GM18517 (cell line): ENCODE results near the gene SLMAP.
"Not testable (repeated sequence)": the region's sequence is repeated elsewhere in the genome, so short reads cannot be mapped to it uniquely, and the experiment has no call there.

Experiments
- ATAC-seq: cut with Tn5 transposase; IDR thresholded peaks from one replicate; pipeline ENCODE4 v1.9.1; 2021; ENCODE audit warnings: mild to moderate bottlenecking, moderate library complexity; ENCODE audit not compliant: unreplicated experiment

Gene SLMAP

DNA sequence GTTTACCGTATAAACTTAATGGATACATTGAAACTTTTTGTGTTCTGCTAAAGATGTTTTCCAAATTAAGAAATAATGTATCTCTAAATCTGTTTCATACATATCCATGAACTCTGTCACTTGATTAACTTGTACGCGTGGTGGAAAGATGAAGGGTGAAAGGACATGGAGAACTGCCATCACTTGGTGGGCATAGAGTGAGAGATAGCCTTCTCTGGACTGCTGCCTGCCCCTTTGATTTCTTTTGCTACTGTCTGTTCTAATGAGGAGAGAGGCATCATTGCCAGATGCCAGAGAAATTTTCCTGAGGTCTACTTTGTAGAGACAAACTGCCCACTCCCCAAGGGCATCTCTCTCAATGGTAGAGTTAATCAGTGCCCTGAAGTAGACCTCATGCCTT is 120.5 kb downstream of the SLMAP start:
- no peak for ATAC-seq

DNA sequence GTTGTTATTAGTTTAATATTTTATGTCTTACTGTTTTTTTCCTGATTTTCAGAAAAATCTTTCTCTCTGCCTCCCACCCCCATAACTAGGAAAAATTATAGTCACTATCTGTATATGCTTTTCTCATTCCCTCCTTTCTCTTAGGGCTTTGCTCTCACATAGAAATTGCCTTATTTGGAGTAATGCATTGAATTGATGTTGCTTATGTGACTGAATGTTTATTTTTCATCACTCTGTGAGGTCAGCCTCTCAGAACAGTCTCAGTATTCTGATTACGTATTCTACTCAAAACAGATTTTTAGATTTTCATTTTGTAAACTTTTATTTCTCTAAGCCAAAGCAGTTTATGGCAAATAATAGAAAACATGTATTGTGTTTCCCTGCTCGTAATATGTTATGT is 121.0 kb downstream of the SLMAP start:
- ATAC-seq: no peak

DNA sequence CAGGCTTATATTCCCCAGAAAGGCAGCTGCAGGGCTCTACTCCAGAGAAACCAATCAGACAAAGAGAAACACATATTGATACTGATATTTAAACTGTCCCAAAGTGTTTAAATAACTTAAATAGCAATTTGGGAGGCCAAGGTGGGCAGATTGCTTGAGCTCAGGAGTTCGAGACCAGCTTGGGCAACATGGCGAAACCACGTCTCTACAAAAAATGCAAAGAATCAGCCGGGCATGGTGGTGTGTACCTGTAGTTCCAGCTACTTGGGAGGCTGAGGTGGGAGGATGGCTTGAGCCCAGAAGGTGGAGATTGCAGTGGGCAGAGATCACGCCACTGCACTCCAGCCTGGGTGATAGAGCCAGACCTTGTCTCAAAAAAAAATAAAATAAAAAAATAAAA is 128.3 kb downstream of the SLMAP start:
- ATAC-seq: not testable (repeated sequence)

DNA sequence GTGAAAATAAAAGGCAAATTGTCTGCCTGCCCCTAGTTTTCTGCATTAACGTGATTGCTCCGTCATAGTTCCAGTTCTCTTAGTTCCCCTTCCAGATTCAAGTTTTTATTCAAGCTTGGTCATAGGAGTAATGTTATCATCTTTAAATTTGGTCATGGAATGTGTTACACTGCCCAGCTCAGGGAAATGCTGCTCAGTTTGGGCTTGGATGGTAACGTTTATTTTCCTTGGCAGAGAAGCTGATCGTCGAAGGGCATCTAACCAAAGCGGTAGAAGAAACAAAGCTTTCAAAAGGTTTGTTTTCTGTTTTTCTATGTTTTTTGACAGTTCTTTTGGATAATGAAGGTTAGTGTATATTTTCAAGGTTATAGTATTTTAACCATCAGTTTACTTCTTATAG is 133.7 kb downstream of the SLMAP start:
- no peak for ATAC-seq

DNA sequence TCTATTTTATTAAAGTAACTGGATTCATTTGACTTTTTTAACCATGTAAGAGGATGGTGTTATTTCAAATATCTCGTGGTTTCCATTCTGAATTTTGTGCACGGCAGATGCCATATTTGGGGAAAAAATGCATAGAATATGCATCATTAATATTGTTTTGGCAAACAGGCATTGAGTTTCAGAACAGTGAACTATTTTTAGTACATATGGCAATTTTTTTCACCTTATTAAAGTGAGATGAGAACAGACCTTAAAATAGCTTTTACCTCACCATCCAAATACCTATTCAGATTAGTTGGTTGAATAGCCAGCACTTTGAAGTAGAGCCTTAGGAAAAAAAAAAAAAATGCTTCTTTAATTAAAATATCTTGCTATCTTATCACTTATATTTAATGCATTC is 134.8 kb downstream of the SLMAP start:
- ATAC-seq: no peak

DNA sequence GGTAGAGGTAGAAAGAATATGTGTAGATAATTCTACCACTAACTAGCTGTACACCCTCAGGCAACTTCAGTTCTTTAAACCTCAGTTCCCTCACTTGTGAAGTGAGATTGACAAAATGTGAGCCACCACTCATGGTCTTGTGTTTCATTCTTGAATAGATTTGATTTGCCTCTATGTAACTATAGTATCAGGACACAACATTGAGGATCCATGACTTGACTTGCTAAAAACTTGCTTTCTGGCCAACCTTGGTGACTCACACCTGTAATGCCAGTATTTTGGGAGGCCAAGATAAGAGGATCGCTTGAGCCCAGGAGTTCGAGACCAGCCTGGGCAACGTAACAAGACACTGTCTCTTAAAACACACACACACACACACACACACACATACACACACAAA is 136.3 kb downstream of the SLMAP start:
- no peak for ATAC-seq

DNA sequence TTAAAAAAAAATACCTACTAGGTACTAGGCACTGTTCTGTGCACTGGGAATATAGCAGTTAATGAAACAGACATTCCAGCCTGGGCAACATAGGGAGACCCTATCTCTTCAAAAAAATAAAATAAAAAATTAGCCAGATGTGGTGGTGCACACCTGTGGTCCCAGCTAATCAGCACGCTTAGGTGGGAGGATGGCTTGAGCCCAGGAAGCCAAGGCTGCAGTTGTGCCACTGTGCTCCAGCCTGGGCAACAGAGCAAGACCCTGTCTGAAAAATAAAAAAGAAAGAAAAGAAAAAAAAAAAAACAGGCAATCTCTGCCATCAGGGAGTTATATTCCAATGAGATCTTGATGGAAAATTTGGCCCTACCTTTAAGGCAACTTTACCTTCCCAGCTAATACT is 137.0 kb downstream of the SLMAP start:
- no peak for ATAC-seq

DNA sequence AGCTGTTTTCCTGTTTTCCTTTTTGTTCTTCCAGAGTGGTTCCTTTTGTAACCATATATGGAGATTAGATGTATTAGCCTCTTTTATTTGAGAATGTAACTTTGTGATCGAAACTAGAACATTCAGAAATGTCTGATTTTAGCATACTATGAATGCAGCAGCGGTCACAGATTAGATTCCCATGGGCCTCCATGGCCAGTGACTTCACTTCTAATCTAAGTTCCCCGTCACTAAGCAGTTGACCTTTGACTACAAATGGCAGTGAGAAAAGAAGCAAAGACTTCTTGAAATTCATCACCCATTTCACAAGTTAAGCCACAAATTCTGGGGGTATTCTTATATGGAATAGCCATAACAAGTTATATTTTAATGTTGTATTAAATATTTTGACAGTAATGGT is 137.6 kb downstream of the SLMAP start:
- ATAC-seq: no peak

DNA sequence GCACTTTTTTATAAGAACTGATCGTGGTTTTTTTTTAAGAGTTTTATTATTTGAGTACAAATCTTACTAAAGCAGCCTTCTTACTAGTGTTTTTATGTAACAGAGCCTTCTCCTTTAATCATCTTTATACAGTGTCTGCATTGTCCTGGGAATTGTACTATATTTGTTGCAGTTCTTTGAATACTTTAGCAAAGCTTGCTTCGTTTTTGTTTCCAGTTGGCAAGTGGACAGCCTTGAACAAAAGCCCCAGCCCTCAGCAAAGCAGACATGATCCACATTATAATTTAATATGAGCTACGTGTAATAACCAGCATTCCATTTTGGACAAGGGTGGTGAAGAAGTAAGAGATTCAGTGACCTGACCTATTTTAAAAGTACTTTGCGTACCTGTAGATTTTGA is 139.9 kb downstream of the SLMAP start:
- no peak for ATAC-seq

DNA sequence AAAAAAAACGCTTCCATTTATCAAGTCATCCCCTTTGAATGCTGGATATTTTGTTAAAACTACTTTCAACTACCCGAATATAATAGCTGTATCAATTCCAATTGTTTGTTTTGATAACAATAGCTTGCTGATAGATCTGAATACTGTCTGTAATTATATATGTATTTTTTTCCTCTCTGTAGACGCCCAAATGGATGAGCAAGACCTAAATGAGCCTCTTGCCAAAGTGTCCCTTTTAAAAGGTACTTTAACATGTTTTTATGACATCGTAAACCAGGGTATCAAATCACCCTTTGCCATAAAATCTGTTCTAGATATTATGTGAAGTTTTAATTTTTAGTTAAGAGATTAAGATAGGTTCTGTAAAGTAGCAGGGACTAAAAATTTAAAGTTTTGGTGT is 140.6 kb downstream of the SLMAP start:
- ATAC-seq: no peak

DNA sequence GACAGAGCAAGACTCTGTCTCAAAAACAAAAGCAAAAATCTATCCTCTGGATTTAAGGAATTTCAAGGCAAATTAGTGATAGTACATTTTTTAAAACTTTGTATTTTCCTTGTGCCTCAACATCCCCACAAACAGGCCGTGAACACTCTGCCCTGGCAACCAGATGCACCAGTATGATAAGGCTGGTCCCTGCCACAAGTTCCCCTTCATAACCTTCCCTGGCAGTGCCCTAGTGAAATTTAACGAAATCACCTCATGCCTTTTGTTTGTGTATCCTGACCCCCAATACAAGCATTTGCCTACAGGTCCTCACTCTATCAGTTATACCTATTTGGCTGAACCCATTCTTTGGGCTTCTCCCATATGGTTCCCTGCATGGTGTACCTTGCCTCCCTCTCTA is 144.7 kb downstream of the SLMAP start:
- ATAC-seq: no peak

DNA sequence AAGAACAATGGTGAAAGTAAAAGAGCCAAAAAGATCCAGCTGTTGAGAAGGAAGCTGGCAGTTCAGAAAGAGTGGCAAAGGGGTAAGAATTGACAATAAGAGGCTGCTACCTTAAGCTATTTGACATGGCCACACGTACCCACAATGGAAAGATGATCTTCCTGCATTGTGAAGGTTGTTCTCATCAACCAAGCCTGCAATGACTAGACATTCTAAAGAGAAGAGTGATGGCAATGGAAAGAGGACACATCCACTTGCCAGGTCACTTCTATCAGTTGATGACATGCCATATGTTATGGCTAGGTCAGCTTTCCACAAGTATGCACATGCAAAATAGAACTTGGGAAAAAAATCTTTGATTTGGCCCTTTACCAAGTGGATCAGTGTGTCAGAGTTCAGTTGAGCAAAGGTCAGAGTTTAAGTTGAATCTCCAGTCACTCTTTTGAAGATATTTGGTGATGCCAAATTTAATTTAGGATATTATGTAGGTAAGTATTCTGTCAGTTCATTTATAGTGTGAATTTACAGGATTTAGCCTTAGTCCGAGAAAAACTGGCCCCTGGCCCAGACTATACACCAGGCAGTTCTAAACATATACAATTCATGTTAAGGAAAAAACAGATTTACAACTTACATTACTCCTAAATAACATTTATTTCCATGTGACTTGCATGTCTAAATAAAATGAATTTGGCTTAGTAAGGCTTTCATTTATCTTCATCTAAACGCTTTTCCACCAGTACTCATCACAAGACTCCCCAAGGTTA is 147.2 kb downstream of the SLMAP start:
- no peak for ATAC-seq

DNA sequence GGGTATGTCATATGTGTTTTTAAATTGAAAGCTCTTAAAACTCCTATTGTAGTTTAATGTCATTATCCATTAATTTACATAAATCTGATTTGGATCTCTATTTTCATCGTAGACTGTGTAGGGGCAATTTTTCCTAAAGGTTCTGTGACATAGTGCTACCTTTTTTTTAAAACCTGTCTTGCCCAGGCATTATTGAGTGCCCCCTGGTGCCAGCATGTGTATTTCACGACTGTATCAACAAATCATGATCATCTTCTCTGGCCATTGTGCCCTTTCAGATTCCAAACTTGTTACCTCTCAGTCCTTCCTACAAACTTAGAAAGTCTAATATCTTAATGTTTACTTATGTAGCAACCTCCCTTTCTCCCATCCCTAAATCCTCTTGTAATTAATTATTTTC is 154.9 kb downstream of the SLMAP start:
- ATAC-seq: no peak

DNA sequence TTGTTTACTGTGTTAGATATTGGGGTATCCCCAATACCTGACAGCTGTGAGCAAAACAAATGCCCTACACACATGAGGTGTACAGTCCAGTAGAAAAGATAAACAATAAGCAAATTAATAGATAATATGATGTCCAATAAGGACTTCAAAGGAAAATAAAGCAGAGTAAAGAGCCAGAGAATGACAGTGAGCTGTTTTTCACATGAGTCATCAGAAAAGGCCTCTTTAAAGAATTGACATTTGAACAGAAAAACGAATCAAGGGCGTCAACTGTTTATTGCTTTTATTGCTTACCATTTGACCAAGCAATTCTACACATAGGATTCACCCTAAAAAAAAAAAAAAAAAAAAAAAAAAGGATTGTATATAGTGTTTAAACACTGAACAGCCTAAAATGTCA is 155.5 kb downstream of the SLMAP start:
- ATAC-seq: no peak

DNA sequence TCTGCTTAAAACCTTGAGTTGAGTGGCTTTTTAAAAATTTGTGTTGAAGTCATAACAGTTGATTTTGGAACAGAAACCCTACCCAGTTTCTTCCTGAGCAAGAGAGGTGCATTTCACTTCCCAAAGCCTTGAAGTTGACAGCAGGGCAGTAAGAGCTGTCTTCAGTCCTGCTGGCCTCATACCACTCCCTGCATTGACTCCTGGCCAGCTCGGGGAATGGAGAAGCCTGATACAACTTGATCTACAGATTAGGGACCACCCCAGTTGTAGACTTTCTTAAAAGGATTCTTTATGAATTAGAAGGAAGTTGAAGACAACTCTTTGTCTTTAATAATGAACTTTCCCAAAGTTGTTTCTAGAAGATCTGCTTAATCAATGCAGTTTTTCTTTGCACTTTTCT is 161.5 kb downstream of the SLMAP start:
- no peak for ATAC-seq

DNA sequence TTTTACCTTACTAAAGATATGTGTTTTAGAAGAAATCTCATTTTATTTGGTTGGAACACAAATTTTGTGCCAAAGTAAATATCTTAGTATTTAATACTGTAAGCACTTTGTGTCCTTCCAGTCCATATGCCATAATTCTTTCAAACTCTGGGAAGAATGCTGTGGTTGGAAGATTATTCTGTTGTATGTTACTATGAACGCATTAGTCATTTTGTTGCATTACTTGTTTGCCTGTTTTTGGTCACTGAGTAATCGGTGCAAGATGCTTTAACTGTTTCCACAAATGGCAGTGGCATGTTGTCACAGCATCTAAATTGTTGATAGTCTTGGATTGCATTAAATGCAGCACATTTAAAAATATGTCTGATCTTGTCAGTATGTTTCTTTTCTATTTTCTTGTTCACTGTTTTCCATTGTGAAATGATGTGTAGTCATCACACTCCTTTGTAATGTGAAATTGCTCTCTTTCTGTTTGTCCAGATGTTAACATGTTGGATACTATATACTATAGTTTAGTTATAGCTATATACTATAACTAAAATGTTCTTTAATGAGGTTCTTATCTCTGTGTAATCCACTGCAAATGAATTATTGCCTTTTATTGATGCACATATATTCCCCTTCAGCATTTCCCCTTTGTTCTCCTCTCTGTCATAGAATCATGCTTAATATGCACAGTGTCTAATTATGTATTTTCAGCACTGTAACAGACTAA is 162.2 kb downstream of the SLMAP start:
- ATAC-seq: no peak

DNA sequence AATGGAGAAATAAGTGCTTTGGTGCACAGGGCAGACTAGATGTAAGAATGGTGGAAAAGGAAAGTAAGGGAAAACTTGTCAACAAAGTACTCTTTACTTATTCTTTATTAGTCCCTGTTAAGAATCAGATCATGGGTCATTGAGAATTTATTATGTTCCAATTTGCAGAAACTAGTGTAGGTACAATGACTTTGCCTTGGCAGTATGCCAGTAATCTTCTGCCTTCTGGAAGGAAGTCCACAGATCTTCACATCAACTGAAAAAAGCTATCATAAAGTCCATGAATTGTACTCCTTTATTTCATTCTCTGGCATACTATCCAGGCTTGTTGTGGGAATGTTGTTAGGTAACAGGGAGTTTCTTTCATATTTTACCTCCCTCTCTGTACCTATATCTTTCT is 163.9 kb downstream of the SLMAP start:
- no peak for ATAC-seq

DNA sequence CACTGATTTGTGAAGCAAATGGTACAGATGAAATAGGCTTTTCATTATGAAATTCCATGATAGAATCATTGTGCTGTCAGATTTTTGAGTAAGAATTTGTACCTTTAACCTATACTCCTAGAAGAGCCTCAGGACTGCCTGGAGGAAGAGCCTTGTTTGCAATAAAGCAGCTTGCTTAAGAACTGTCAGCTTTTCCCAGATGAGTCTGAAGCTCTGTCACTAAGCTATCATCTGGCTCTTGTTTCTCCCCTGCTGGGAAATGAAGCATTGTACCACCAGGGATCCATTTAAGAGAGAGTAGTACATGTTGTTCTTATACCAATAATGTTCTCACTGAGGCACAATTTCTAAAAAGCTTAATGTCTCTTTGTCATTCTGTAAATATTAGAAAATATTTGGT is 167.0 kb downstream of the SLMAP start:
- no peak for ATAC-seq

DNA sequence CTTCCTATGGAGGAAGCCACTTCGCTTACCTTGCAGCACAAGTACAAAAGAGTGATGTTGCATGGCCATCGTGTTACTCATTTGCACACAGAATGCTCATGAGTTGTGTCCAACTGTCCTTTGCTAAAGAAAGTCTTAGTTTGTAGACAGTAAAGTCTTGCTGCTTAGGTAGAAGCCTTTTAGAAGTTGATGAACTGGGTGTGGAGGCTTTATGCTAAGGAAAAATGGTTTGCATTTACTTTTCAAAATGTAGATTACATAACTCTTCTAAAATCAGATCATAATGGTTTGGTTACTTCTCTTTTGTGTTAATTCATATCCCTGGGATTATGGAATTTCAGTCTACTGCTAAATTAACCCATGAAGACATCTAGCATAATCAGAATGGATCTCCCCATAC is 167.6 kb downstream of the SLMAP start:
- ATAC-seq: no peak

DNA sequence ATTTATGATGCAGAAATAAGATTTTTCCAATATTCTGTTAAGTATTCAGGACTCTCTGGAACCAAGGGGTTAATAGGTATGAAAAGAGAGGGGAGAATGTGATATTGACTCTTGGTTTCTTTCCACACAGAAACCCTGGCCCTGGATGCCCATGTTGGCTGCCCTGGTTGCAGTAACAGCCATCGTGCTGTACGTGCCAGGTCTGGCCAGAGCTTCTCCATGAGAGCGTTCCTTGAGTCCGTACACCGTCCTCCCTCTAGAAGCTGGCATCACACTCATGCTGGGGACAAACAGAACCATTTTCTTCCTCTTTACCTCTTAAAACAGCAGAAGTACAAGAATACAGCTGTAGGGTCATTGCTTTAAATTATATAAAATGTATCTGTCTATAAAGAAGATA is 171.1 kb downstream of the SLMAP start:
- ATAC-seq: no peak

DNA sequence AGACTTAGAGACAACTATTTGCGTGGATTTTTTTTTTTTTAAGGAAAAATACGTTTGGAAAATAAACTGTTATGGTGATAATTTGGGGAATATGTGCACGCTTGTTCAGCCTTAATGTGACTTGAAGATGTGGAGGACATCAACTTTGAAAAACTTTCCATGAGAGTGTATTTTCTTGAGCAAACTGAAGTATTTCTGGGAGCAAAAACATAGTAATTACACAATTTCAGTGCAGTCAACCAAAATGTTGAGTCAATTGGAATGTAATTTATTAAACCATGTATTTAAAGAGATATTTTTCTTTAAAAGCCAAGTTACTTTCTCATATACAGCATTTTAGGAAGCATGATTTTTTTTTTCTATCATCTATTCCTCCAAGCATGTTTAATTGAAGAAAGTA is 171.8 kb downstream of the SLMAP start:
- no peak for ATAC-seq

DNA sequence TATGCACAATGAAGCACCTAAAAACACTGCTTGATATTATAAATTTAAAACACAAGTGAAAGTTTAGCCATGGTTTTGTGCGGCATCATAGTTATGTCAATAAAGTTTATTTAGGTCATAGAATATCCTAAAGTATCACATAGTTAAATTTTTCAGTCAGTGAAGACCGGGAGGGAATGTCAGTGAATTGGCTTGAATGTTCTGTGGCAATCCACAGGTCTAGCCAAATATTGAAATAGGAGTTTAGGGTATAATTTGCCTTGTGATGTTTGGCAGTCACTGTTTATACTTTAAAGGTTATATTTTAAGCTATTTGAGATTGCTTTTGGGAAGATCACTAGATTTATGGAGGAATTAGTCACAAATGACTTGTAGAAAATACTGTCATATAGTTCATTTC is 172.4 kb downstream of the SLMAP start:
- ATAC-seq: no peak

DNA sequence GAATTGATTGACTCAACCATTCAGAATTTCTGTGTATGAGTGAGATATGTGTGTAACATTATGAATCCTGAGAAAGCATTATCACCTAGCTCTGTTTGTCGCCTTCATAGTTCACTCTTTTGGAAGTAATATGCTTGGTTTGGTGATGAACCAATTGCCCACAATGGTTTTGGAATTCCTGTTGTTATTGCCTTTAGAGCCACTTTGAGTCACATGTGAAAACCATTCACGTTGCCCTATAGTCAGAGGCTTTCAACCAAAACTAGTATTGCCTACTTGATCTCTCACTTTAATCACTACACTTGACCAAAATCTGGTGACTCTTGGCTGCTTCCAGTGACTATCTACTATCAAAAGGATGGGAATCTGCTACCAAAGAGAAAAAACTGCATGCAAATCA is 173.9 kb downstream of the SLMAP start:
- no peak for ATAC-seq
